MCF 10A (cell line): ENCODE data around the gene RBFOX2. TPM values are rescaled to one million over a fixed set of nuclear protein-coding genes. Genes with fewer than 3 reads are reported as not detected.

ENCODE experiments used
- BruUV-seq: library from RNA; stranded (reverse); fragments of 400-500 nt; replicated peaks from 2 replicates; lab custom pipeline; 2021; lab: Mats Ljungman, UMichigan
- CTCF ChIA-PET: fragments of 300-600 bp; sonication (Branson Sonifier 250); formaldehyde crosslinking; extraction: SDS; loops from one replicate; lab custom pipeline; 2021; ENCODE audit warnings: antibody characterized with exemption, inconsistent platforms; lab: Yijun Ruan, JAX
- POLR2A ChIA-PET: fragments of 300-600, 350-650 bp; sonication (Branson Sonifier 250); formaldehyde crosslinking; extraction: SDS; loops from one replicate; lab custom pipeline; 2020; ENCODE audit warnings: antibody characterized with exemption, inconsistent platforms; lab: Yijun Ruan, JAX
- DNase-seq: peaks from one replicate; pipeline ENCODE4 v3.0.0-alpha.2; 2018; ENCODE audit not compliant: unreplicated experiment
- H3K27ac Mint-ChIP-seq: one replicate; pipeline ENCODE4 v1.8.0; 2022; ENCODE audit warnings: mild to moderate bottlenecking, low read depth, mixed read lengths; ENCODE audit not compliant: unreplicated experiment
- H3K27me3 Mint-ChIP-seq: one replicate; pipeline ENCODE4 v1.8.0; 2022; ENCODE audit warnings: mixed read lengths; ENCODE audit not compliant: insufficient read depth, unreplicated experiment
- H3K36me3 Mint-ChIP-seq: one replicate; pipeline ENCODE4 v1.8.0; 2022; ENCODE audit warnings: mild to moderate bottlenecking, moderate library complexity, mixed read lengths; ENCODE audit not compliant: insufficient read depth, unreplicated experiment
- H3K4me1 Mint-ChIP-seq: one replicate; pipeline ENCODE4 v1.8.0; 2022; ENCODE audit warnings: mixed read lengths; ENCODE audit not compliant: insufficient read depth, unreplicated experiment
- H3K4me3 Mint-ChIP-seq: one replicate; pipeline ENCODE4 v1.8.0; 2022; ENCODE audit warnings: mild to moderate bottlenecking, moderate library complexity, mixed read lengths; ENCODE audit not compliant: unreplicated experiment
- H3K9me3 Mint-ChIP-seq: one replicate; pipeline ENCODE4 v1.8.0; 2022; ENCODE audit warnings: mixed read lengths; ENCODE audit not compliant: unreplicated experiment
- intact Hi-C: fragments of 100-400 bp; cut with micrococcal nuclease; formaldehyde crosslinking; loops from 2 replicates; pipeline ENCODE4 v1.14.1; 2022
- total RNA-seq: library from RNA; stranded (reverse); gene quantifications from 2 replicates; pipeline ENCODE4 v1.2.3, GENCODE V29; 2022
- TF ChIP-seq, protein P1 (sequence below): fragments of 200-600 bp; IDR thresholded peaks from one replicate; pipeline ENCODE4 v1.8.0; 2022; ENCODE audit warnings: antibody characterized with exemption, mild to moderate bottlenecking; ENCODE audit not compliant: unreplicated experiment

RBFOX2 gene
- total RNA-seq, 1 experiment from 2014 or later, result 89.4 TPM

DNA sequence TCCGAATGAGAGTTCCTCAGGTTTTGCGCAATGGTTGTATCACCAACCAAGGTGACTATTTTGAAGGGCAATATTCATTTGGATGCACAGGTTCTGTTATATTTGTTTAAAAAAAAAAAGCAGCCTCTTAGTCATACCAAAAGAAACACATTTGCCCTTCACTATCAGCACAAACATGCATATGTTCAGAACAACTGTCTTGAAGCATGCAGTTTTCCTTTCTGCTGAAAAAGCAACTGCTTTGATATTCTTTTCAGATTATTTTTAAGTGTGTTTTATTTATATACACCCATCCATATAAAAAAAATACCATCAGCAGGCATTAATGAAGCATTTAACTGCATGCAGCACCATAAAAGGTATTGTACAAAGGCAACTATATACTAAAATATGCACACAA, 67.8 kb downstream of the RBFOX2 start:
- Mint-ChIP-seq H3K27me3 (no peaks in the 10 kb centered on the region), H3K36me3 (no peaks in the 10 kb centered on the region), H3K4me1 (peaks cover 9% of the 10 kb centered on the region), H3K9me3 (no peaks in the 10 kb centered on the region), H3K27ac (no peak overlapping the region), H3K4me3 (no peak overlapping the region)
- CTCF ChIA-PET, result interaction anchor here (1.6 kb wide), 1 partner anchor 30 kb away, joined by 5 read pairs; no protein-coding TSS in a partner anchor
- BruUV-seq, result no TSS peak
- intact Hi-C loops, result no loop called here
- POLR2A ChIA-PET, result no interaction called here
- TF ChIP-seq, protein P1, sequence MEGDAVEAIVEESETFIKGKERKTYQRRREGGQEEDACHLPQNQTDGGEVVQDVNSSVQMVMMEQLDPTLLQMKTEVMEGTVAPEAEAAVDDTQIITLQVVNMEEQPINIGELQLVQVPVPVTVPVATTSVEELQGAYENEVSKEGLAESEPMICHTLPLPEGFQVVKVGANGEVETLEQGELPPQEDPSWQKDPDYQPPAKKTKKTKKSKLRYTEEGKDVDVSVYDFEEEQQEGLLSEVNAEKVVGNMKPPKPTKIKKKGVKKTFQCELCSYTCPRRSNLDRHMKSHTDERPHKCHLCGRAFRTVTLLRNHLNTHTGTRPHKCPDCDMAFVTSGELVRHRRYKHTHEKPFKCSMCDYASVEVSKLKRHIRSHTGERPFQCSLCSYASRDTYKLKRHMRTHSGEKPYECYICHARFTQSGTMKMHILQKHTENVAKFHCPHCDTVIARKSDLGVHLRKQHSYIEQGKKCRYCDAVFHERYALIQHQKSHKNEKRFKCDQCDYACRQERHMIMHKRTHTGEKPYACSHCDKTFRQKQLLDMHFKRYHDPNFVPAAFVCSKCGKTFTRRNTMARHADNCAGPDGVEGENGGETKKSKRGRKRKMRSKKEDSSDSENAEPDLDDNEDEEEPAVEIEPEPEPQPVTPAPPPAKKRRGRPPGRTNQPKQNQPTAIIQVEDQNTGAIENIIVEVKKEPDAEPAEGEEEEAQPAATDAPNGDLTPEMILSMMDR, result no peak
- DNase-seq, result no peak

DNA sequence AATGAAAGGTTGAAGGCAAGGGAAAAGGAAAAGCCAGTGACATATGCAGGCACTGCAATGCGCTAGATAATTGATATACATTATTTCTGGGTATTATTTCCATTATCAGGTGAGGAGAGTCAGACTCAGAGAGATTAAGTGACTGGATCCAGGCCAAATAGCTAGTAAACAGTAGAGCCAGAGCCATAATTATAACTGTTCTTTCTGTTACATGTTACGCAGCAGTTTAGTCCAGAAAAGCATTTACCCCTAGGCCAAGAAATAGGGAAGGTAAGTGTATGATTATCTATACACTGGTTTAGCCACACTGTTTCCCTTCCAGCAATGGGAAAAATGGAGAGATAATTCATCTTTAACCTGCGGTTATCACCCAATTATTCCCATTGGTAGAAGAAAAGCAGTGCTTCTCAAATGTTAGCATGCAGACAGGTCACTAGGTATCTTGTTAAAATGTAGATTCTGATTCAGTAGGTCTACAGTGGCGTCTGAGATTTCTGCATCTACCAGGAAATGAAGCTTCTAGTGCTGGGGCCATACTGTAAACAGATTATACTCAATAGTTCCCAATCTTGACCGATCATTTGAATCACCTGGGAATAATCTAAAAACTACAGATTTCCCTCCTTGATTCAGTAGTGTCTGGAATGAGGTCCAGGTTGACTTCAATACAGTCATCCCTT, 69.4 kb downstream of the RBFOX2 start:
- CTCF ChIA-PET, result interaction anchor here (1.0 to 1.6 kb wide), 3 partner anchors 8 to 28 kb away, joined by 3 to 6 read pairs (median 5); no protein-coding TSS in a partner anchor
- H3K27me3 Mint-ChIP-seq, result no peaks in the 10 kb centered on the region
- no peaks in the 10 kb centered on the region for H3K36me3 Mint-ChIP-seq
- no peak overlapping the region for H3K27ac Mint-ChIP-seq
- TF ChIP-seq, protein P1, result no peak
- DNase-seq, result no peak
- intact Hi-C loops, result no loop called here
- peaks cover 14% of the 10 kb centered on the region for H3K4me1 Mint-ChIP-seq
- H3K4me3 Mint-ChIP-seq, result no peak overlapping the region
- POLR2A ChIA-PET, result interaction anchor here (0.7 kb wide), 1 partner anchor 20 kb away, joined by 3 read pairs; no protein-coding TSS in a partner anchor
- H3K9me3 Mint-ChIP-seq, result no peaks in the 10 kb centered on the region
- no TSS peak for BruUV-seq

DNA sequence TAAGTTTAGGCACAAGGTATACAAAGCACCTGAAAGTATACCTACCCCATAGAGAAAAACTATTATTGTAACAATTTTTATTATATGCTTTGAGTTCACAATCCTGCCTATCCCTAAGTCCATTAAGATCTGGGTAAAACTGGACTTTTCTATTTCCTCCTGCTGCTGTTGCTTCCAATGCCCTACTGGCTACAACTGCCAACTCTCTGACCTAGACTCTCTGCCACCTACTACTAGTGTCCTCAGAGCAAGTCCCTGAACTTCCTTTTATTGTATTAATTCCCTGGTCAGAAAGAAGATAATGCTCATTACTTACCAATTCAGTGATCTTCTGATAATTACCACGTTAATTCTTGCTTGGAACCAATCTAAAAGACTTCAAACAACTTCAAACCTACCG, 70.3 kb downstream of the RBFOX2 start:
- H3K4me1 Mint-ChIP-seq, result peaks cover 14% of the 10 kb centered on the region
- no peak for DNase-seq
- no peaks in the 10 kb centered on the region for H3K27me3 Mint-ChIP-seq
- ChIA-PET CTCF (interaction anchor here (1.1 to 1.6 kb wide), 2 partner anchors 9 to 108 kb away, joined by 4 to 6 read pairs; no protein-coding TSS in a partner anchor), POLR2A (interaction anchor here (0.7 kb wide), 1 partner anchor 19 kb away, joined by 3 read pairs; no protein-coding TSS in a partner anchor)
- H3K4me3 Mint-ChIP-seq, result no peak overlapping the region
- BruUV-seq, result no TSS peak
- TF ChIP-seq, protein P1, result no peak
- H3K27ac Mint-ChIP-seq, result no peak overlapping the region
- intact Hi-C loops, result no loop called here
- H3K36me3 Mint-ChIP-seq, result no peaks in the 10 kb centered on the region
- no peaks in the 10 kb centered on the region for H3K9me3 Mint-ChIP-seq

DNA sequence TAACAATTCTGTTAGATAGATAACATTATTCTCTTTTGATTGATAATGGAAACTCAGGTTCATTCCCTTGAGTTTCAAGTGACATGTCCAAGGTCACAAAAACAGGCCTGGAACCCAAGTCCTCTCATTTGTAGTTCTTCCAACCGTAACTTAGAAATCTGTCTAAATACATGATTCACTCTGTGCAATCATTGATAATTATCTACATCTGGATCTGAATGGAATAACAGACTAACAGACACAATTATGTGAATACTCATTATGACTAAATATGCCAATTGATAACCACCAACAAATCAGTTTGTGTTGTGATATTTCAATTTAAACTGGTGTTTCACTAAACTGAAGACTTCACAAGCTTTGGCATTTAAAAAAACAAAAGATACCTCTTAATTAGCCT, 71.0 kb downstream of the RBFOX2 start:
- Mint-ChIP-seq H3K4me1 (peaks cover 14% of the 10 kb centered on the region), H3K36me3 (no peaks in the 10 kb centered on the region), H3K27ac (no peak overlapping the region), H3K27me3 (no peaks in the 10 kb centered on the region), H3K9me3 (no peaks in the 10 kb centered on the region), H3K4me3 (no peak overlapping the region)
- ChIA-PET POLR2A (no interaction called here), CTCF (interaction anchor here (1.1 to 1.6 kb wide), 2 partner anchors 10 to 108 kb away, joined by 4 to 6 read pairs; no protein-coding TSS in a partner anchor)
- no TSS peak for BruUV-seq
- DNase-seq, result no peak
- intact Hi-C loops, result no loop called here
- TF ChIP-seq, protein P1, result no peak
